ENCODE data around the gene REG4. TPM values are rescaled to one million over a fixed set of nuclear protein-coding genes. Genes with fewer than 3 reads are reported as not detected.

REG4 gene
- total RNA-seq, 1 experiment from 2014 or later: not detected

- no peaks in the 10 kb centered on the region for H3K36me3 ChIP-seq (ENCODE audit: control insufficient read depth, insufficient read depth, low read length)
- CTCF ChIA-PET: no interaction called here
Observed at GRCh38 chr1:119758584-119758983, 52.7 kb downstream of the REG4 start.

GRCh38 chr1:119752592-119752991 lies 58.7 kb downstream of the REG4 start:
- Histone ChIP-seq H3K9me3 (ENCODE audit: control insufficient read depth, insufficient read depth, low read depth, low read length) (no peaks in the 10 kb centered on the region), H3K36me3 (ENCODE audit: control insufficient read depth, insufficient read depth, low read length) (no peaks in the 10 kb centered on the region), H3K27me3 (ENCODE audit: control insufficient read depth, insufficient read depth, low read length) (peaks cover 21% of the 10 kb centered on the region), H3K27ac (ENCODE audit: low read length) (no peak overlapping the region), H3K4me1 (ENCODE audit: control insufficient read depth, insufficient read depth, low read length) (no peaks in the 10 kb centered on the region), H3K4me3 (ENCODE audit: low read depth in 2 of 2, low read length in 2 of 2) (no peak overlapping the region)
- POLR2A ChIA-PET: no interaction called here
- ATAC-seq (no peak), DNase-seq (ENCODE audit: low read depth, low spot score) (no peak)
- no TSS peak for BruUV-seq (replicated peaks)
- in situ Hi-C loops (cut with HindIII; ENCODE audit: low pct_unique_long_range_greater_than_20kb, low sequenced_read_pairs): no loop called here
- intact Hi-C loops (cut with micrococcal nuclease; ENCODE audit: unreplicated experiment): no loop called here
- no peak for TF ChIP-seq POLR2AphosphoS5 (IDR thresholded peaks at IDR 0.05; ENCODE audit: low read depth, low read length)
- TF ChIP-seq TCF7L2 (IDR thresholded peaks at IDR 0.05; ENCODE audit: low read depth, low read length): no peak
- no peak for TF ChIP-seq REST (IDR thresholded peaks at IDR 0.05; ENCODE audit: insufficient read depth in 1 of 2, low read depth in 2 of 2, low read length in 1 of 2)
- no peak for TF ChIP-seq CTCF (IDR thresholded peaks at IDR 0.05)
- no peak for TF ChIP-seq SIN3A (IDR thresholded peaks at IDR 0.05; ENCODE audit: borderline replicate concordance, insufficient read depth, low read depth, low read length)
- CTCF ChIA-PET: no interaction called here

More at GRCh38 chr1:119758584-119758983, 52.7 kb downstream of the REG4 start:
- Histone ChIP-seq H3K27me3 (ENCODE audit: control insufficient read depth, insufficient read depth, low read length) (peaks cover 4% of the 10 kb centered on the region; the same call in 1 of the 2 replicates), H3K27ac (ENCODE audit: low read length) (no peak overlapping the region), H3K4me1 (ENCODE audit: control insufficient read depth, insufficient read depth, low read length) (no peaks in the 10 kb centered on the region), H3K4me3 (ENCODE audit: low read depth in 2 of 2, low read length in 2 of 2) (no peak overlapping the region), H3K9me3 (ENCODE audit: control insufficient read depth, insufficient read depth, low read depth, low read length) (no peaks in the 10 kb centered on the region)
- POLR2A ChIA-PET: no interaction called here
- in situ Hi-C loops (cut with HindIII; ENCODE audit: low pct_unique_long_range_greater_than_20kb, low sequenced_read_pairs): no loop called here
- no peak for ATAC-seq
- TF ChIP-seq SIN3A (IDR thresholded peaks at IDR 0.05; ENCODE audit: borderline replicate concordance, insufficient read depth, low read depth, low read length) (no peak), REST (IDR thresholded peaks at IDR 0.05; ENCODE audit: insufficient read depth in 1 of 2, low read depth in 2 of 2, low read length in 1 of 2) (no peak)
- intact Hi-C loops (cut with micrococcal nuclease; ENCODE audit: unreplicated experiment): no loop called here
- BruUV-seq (replicated peaks): no TSS peak
- no peak for DNase-seq (ENCODE audit: low read depth, low spot score)

Data from Panc1 (cell line).